Stimulated activated naive B cell treated with anti-CD40 and anti-IgM and Interleukin-4, amounts not matched to agents 10 μg/mL and 1 μg/mL and 100 μg/mL, for 72 hours (primary cell): Measurements from ENCODE around the gene DENND4C.
"Not testable (repeated sequence)": the region's sequence is repeated elsewhere in the genome, so short reads cannot be mapped to it uniquely, and the experiment has no call there.

Experiments
- ATAC-seq, 2 donors: fragments of 150-1000 bp; cut with Tn5 transposase; replicated peaks; 2 replicates each; pipeline ENCODE4 v1.10.0; 2021; ENCODE audit warnings: moderate library complexity in 1 of 2
- DNase-seq: peaks from one replicate; pipeline ENCODE4 v3.0.0; 2021
- H3K27ac Mint-ChIP-seq: one replicate; pipeline ENCODE4 v1.8.0; 2022; ENCODE audit warnings: mild to moderate bottlenecking, mixed read lengths
- H3K27me3 Mint-ChIP-seq, 2 donors: one replicate each; pipeline ENCODE4 v1.8.0; 2022; ENCODE audit warnings: mixed read lengths in 2 of 2
- H3K36me3 Mint-ChIP-seq, 2 donors: one replicate each; pipeline ENCODE4 v1.8.0; 2022; ENCODE audit warnings: mixed read lengths in 2 of 2, mild to moderate bottlenecking in 1 of 2
- H3K4me1 Mint-ChIP-seq, 2 donors: one replicate each; pipeline ENCODE4 v1.8.0; 2022; ENCODE audit warnings: mixed read lengths in 2 of 2, mild to moderate bottlenecking in 1 of 2
- H3K4me3 Mint-ChIP-seq, 2 donors: one replicate each; pipeline ENCODE4 v1.8.0; 2022; ENCODE audit warnings: mild to moderate bottlenecking in 2 of 2, mixed read lengths in 2 of 2, moderate library complexity in 1 of 2
- H3K9me3 Mint-ChIP-seq, 2 donors: one replicate each; pipeline ENCODE4 v1.8.0; 2022; ENCODE audit warnings: mixed read lengths in 2 of 2, mild to moderate bottlenecking in 1 of 2

Gene DENND4C

DNA sequence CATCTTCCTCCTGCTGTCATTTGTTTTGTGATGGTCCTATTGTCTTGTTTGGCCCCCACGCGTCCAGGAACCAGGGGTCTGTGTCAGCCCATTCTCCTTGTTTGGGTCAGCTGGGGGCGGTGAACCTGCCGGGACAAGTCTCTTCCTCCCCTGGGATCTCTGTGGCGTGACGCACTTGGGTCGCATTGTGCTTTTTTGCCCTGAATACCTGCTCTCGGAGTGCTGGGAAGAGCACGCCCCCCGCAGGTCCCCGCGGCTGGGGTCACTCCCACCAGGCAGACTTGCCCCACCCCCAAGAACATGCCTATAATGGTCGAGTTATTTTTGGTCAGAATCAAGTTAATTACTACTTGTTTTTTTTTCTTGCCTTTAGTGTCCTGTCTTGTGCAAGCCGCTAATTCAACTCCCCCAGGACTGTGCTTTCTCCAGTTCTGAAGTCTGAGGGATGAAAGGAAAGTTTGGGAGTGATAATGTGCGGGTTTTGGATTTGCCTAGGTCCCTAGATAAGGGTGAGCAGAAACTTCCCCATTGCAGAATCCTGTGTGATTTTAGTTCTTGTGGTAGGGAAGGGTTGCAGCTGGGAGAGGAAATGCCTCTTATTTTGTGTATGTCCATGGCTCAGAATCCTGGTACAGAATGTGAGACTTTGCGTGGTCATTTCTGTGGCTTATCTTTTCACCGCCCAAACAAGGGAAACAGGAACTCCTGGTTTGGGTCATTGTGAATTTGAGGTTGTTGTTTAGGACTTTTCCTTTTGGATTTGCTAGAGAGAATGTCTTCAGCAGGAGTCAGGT is 179.1 kb downstream of the DENND4C start:
- ATAC-seq (peak; percentile 14 to 17), DNase-seq (no peak)
- Mint-ChIP-seq H3K4me1 (peaks cover 7 to 14% of the 10 kb centered on the region in 2 donors), H3K27ac (peak overlapping the region; percentile 75), H3K27me3 (peaks cover 0 to 5% of the 10 kb centered on the region in 2 donors), H3K36me3 (no peaks in the 10 kb centered on the region), H3K4me3 (peak overlapping the region; percentile 90 to 97), H3K9me3 (no peaks in the 10 kb centered on the region)

DNA sequence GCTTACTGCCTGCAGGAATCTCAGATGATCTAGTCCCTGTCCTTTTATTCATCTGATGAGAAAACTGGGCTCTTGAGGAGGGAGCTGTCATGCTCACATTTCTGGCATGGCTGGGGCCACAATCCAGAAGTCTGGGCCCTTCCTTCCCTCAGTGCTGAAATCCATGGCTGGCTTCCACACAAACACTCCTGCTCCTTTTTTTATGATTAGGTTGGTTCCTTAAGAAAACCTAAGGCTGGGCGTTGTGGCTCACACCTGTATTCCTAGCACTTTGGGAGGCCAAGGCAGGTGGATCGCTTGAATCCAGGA is 179.7 kb downstream of the DENND4C start:
- peaks cover 7 to 14% of the 10 kb centered on the region in 2 donors for H3K4me1 Mint-ChIP-seq
- DNase-seq (no peak), ATAC-seq (no peak)
- H3K9me3 Mint-ChIP-seq = no peaks in the 10 kb centered on the region
- peak overlapping the region; percentile 32 to 43 for H3K4me3 Mint-ChIP-seq
- H3K27me3 Mint-ChIP-seq = peaks cover 0 to 5% of the 10 kb centered on the region in 2 donors
- no peak overlapping the region for H3K27ac Mint-ChIP-seq
- no peaks in the 10 kb centered on the region for H3K36me3 Mint-ChIP-seq

DNA sequence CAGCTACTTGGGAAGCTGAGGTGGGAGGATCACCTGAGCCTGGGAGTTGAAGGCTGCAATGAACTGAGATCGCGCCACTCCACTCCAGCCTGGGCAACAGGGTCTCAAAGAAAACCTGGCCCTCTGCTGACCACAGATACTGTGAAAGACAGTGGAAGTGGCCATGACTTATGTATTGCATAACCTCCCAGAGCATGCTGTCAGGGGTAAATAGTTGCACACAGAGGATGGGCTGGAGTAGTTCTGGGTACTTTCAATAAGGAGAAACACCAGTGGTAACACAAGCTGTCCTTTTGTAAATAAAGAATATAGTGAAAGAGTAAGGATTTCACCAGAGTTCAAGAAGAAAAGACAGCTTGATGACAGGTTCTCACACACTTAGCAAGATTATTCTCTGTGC is 180.1 kb downstream of the DENND4C start:
- no peak overlapping the region for H3K27ac Mint-ChIP-seq
- H3K9me3 Mint-ChIP-seq = no peaks in the 10 kb centered on the region
- DNase-seq = no peak
- ATAC-seq = no peak
- no peak overlapping the region for H3K4me3 Mint-ChIP-seq
- H3K36me3 Mint-ChIP-seq = no peaks in the 10 kb centered on the region
- H3K27me3 Mint-ChIP-seq = peaks cover 0 to 5% of the 10 kb centered on the region in 2 donors
- peaks cover 7 to 14% of the 10 kb centered on the region in 2 donors for H3K4me1 Mint-ChIP-seq

DNA sequence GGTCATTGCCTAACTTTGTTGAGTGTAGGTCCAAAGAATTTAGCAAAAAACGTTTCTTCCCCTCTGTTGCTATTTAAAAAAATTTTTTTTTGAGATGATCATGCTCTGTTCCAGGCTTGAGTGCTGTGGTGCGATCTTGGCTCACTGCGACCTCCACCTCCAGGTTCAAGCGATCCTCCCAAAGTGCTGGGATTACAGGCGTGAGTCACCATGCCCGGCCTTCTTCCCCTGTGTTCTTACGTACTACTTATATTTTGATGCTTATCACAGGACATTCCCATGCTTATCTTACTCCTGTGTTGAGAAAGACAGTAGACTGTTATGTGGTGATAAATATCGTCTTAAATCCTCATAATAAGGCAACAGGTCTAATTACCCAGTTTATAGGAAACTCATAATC is 180.8 kb downstream of the DENND4C start:
- no peak overlapping the region for H3K4me3 Mint-ChIP-seq

DNA sequence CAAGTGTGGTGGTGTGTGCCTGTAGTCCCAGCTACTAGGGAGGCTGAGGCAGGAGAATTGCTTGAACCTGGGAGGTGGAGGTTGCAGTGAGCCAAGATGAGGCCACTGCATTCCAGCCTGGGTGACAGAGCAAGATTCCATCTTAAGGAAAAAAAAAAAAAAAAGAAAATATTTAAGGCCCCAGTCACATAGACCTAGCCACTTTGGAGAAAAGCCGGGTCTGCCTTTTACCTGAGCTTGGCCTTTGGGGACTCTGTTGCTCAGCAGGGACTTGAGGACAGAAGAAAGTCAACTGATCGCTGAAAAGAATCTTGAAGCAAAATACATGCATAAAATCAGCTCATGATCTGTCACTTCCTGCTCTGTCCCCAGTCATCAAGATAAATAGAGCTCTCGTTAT is 183.0 kb downstream of the DENND4C start:
- not testable (repeated sequence) for H3K36me3 Mint-ChIP-seq, H3K4me3 Mint-ChIP-seq, H3K27me3 Mint-ChIP-seq, H3K9me3 Mint-ChIP-seq, H3K27ac Mint-ChIP-seq, H3K4me1 Mint-ChIP-seq, DNase-seq, ATAC-seq

More for the DNA sequence above, 180.8 kb downstream of the DENND4C start:
- Mint-ChIP-seq H3K27me3 (peaks cover 0 to 5% of the 10 kb centered on the region in 2 donors), H3K36me3 (no peaks in the 10 kb centered on the region), H3K4me1 (peaks cover 7 to 14% of the 10 kb centered on the region in 2 donors), H3K9me3 (no peaks in the 10 kb centered on the region), H3K27ac (no peak overlapping the region)
- ATAC-seq (no peak), DNase-seq (no peak)

DNA sequence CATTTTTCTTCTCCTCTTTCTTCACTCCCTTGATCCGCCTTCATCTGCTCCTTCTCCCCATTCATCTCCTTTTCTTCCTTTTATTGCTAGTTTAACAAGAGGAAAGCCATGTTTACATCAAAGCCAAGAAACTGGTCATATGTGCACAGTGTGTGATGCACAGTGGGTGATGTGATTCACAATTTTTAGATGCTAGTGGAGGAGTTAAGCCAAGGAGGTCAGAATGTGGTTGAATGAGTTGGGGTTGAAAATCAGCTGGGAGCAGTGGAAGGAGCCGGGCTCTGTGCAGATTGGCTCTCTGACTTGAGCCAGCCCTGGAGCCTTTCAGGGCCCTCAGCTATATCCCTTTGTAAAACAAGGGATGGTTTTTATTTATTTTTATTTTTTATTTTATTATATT is 185.7 kb downstream of the DENND4C start:
- ATAC-seq = no peak
- Mint-ChIP-seq H3K4me3 (no peak overlapping the region), H3K9me3 (no peaks in the 10 kb centered on the region), H3K36me3 (no peaks in the 10 kb centered on the region), H3K4me1 (no peaks in the 10 kb centered on the region), H3K27me3 (no peaks in the 10 kb centered on the region), H3K27ac (no peak overlapping the region)
- no peak for DNase-seq

DNA sequence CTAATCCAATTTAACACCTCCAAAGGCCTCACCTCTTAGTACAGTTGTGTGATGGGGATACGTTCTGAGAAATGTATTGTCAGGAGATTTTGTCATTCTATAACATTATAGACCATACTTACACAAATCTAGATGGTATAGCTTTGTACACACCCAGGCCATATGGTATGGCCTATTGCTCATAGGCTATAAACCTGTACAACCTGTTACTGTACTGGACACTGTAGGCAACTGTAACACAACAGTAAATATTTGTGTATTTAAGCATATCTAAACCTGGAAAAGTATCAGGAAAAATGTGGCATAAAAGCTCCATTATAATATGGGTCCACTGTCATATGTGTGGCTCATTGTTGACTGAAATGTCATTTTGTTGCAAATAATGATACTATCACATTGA is 190.4 kb downstream of the DENND4C start:
- ATAC-seq = no peak

More for the DNA sequence above, 190.4 kb downstream of the DENND4C start:
- Mint-ChIP-seq H3K4me1 (no peaks in the 10 kb centered on the region), H3K27me3 (no peaks in the 10 kb centered on the region), H3K4me3 (no peak overlapping the region), H3K36me3 (no peaks in the 10 kb centered on the region), H3K27ac (no peak overlapping the region), H3K9me3 (no peaks in the 10 kb centered on the region)
- no peak for DNase-seq
